NCI-H146 treated with DMSO at 0.1 percent for 48 hours (cell line): Measurements from ENCODE around the gene ACSL6.

Source experiments
- DNase-seq: peaks from one replicate; lab custom pipeline; 2025; ENCODE audit not compliant: unreplicated experiment; lab: John Stamatoyannopoulos, UW

Gene ACSL6

DNA sequence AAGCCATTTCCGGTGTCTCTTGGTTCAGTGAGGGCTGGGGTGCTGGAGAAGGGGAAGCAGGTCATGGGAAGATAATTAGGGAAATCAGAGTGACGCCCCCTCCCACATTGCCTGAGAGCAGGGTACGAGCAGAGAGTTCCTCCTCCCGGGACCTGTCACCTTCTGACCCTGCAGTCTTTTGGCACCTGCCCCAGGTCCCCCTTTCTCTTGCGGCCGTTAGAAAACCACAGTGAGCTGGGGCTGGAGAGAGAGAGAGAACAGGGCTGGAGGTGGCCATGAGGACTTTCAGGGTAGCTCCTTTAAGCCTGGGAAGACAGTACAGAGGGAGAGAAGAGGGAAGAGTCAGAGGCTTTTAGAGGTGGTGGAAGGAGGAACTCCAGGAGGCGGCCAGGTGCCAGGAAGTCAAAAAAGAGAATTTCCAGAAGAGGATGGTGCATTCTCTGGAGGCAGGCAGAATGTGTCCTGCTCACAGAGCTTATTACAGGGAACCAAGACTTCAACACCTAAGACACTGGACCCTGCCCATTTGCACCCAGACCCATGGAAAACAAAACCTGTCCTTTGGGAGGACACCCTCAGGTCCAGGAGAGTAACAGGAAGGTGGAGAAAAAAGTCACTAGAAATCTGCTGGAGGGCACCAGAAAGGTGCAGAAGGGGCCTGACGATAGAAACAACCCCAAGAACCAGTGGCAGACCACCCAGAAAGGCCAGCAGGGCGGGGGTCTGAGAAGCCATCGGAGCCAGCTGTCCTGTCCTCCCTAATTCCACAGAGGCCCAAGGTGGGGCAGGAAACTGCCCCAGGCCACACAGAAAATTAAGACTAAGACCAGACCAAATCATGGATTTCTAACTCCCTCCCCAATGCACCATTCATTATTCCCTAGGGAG, 6.5 kb upstream of the ACSL6 start:
- no peak for DNase-seq

DNA sequence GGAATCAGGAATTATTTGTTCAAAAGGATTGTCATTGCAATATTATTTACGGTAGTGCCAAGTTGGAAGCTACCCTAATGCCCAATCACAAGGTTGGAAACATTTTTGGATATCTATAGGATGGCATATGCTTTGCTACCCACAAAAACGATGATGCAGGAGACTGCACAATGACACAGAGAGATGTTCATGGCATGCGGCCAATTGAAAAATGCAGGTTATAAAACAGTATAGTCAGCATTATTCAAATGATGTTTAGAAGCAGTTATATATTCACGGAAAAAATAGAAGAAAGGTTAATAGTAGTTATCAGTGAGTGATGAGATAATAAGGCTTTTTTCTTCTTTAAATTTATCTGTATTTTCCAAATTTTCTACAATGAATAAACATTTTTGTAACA, 5.9 kb upstream of the ACSL6 start:
- no peak for DNase-seq

DNA sequence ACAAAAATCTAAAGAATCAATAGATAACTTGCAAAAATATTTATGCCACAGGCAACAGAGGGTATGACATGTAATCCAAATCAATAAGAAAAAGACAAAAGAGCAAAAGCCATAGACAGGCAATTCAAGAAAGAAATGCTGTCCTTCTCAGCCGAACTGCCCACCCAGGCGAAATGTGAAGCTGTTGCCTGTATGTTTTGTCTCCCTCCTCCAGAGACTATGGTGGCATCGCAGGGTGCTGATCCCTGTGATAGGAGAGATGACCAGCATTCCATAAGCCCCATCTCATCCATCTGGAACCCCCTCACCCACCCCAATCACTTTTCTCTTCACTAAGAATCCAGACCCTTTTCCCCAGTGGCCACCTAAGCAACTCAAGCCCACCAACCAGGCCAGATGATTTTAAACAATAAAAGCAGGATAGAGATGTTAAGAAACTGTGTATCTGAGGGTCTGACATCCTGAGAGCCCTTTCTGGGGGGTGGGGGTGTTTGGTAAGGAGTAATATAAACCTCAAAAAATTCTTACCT, 5.3 kb upstream of the ACSL6 start:
- DNase-seq, result no peak

DNA sequence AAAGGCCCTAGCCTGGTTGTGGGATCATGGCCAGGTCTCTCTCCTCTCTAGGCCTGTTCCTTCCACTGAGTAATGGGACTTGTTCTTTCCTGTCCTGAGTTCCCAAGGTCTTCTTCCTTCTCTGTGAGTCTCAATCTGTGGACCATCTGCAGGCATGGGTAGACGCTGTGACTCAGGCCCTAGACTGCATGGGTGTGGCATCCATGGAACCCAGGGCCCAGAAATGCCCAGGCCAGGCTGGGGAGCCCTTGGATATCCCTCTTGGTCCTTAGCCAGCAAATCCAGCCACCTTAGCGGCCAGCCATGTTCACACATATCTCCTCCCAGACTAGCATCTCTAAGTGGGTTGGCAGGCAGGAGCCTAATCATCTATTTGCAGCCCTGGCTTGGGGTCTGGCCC, 2.3 kb upstream of the ACSL6 start:
- DNase-seq, result no peak

DNA sequence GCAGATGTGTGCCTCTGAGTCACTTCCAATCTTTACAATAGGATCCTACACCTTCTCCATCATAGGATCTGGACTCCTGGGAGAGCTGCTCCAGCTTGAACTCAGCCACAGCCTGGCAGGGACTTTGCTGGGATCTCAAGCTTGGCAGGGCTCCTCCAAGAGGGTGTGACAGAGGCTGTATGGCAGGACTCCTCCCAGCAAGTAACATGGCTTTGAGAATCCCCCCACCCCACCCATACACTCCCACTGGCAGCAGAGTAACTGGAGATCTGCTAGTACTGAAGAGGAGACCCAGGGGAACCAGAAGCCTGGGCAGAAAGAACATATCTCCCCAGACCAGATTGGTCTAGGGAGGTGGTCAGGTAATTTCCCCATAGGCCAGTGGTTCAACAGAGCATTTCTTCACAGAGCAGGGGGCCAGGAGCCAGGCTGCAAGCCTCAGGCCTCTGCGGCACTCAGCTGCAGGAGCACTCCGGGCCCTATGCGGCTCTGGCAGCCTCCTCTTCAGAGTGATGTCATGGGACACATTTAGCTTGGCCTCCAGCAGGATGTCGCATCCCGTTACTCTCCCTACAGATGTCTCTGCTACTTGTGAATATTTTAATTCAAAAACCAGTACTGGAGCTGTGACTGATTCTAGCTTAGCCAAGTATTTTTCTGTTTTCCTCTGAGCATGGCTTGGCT, 1.7 kb upstream of the ACSL6 start:
- DNase-seq, result no peak

DNA sequence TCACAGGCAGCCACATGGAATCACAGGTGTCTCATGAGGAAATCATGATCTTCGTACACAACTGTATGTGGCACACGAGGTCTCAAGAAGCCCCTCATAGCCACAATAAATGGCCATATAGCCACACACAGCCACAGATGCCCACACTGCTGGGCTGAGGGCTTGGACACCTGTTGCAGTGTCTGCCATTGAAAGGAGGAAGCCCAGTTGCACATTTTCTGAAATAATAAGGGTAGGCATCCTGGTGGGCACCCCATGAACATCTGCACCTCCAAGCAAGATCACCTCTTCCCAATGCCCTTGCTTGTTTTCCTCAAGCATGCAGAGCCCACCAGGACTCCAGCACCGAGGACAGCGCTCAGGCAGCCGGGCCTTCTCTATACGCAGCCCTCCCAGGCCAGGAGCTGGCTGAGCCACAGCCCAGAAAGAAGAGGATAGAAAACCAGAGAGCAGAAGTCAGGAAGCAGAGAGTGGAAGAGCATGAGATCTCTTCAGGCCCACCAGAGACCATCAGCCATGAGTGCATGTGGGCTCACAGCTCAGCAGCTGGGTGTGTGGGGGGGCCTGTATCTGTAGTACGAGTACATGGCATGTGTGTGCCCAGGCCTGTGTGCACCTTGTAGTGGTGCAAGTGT, 1.0 kb upstream of the ACSL6 start:
- DNase-seq, result no peak

DNA sequence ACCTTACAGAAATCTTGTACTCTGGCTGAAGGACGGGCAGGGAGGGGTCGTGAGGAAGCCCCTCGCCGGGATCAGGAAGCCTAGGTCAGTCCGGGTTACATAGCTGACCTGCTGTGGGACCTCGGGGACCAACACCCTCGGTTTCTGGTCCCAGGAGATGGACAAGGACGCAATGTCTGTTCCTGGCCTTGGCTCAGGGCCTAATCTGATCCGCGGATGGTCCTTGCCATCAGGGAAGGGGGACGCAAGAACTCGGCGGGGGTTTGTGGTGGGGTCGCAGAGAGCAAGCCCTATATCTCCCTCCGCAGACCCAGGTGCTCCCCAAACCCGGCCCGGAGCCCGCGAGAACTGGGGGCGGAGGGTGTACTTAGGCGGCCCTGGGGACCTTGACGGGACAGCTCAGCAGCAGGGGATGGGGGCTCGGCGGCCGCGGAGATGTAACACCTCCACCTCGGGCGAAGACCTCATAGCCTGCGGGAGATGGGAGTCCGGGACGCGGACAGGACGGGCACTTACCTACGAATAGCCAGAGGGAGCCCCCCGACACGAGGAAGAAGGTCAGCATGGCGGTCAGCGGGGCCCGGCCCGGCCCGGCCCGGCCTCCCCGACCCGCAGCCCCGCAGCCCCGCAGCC, 353 bp downstream of the ACSL6 start:
- DNase-seq, result no peak

DNA sequence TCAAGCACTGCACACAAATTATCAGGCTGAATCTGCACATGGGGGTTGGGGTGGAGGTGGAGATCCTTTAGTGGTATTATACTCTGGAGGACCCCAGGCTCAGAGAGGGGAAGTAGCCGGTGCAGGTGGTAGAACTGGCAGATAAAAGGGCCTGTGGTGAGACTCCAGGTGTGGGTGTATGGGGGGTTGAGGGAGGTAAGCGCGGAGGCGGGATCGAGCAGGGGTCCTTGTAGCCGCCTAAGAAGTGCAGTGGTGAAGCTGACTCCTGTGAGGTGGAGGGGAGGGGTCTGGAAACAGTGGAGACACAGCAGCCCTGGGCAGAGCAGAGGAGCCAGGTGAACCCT, 841 bp downstream of the ACSL6 start:
- DNase-seq, result no peak

DNA sequence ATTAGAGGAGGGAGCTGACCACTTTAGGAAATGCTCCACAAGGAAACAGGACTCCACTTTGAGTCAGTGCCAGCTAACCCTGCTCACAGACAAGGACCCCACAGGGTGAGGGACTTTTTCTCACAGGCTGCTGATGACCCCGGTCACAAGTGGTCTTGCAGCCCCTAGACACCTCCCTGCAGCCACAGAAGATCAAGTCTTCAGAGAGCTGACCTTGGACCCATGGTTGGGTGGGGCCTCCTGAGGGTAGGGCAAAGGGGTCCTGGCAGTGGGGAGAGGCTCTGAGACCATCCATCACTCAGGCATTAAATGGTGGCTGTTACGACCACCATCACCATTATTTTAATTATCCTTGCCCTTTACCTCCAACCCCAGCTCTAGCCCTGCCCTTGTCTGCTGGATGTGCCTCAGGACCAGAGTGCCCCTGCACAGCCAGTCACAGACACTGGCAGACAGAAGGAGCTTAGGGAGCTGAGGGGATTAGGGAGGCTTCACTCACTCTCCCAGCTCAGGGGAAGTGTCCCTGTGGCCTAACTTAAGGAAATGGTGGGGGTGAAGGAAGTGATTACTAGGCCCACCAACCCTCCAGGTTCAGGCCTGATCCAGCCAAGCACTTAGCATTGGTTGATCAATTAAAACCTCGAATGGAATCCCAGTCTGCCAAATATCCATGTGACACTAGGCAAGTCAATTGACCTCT, 1.6 kb downstream of the ACSL6 start:
- no peak for DNase-seq

DNA sequence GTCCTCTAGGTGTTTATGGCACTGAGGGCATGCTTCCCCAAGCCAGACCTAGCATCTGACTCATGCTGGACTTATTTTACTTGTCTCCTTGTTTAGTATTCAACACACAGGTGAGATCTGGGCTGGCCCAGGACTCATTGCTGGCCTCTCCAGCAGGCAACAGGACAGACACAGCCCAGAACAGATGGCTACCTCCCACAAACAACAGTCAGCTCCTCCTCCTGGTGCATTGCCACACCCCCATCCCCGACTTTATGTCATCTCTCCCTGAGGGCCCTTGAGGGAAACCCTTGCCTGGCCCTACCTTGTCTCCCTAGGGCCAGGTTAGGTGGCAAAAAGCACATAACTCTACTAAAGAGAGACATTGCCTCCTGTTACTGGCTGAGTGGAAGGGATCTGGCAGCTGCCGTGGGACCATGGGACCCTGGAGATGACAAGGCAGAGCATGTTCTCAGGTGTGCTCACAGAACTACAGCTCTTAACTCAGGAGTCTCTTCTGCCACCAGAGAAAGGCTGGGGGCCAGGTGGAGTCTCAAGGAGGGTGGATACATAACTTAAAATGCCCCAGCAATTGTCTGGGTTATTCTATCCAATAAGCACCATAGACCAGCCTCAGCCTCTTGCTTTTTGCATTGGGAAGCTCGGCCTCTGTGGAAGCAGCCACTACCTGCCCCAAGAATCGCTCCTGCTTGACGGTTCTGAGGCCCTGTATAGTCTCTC, 2.3 kb downstream of the ACSL6 start:
- DNase-seq, result no peak

DNA sequence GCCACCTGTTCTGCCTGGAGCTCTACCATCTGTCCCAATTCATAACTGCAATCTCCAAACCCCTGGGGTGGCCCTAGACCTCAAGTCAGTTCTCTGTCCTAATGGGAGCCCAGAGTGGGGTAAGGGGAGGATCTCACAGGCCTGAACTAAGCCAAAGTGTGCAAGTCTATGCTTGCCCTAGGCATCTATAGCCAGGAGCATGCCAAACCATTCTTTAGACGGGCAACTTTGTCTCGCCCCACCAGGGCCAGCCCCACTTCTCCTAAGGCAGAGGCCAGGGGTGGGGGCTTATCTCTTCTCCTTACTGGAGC, 3.3 kb downstream of the ACSL6 start:
- DNase-seq, result no peak

DNA sequence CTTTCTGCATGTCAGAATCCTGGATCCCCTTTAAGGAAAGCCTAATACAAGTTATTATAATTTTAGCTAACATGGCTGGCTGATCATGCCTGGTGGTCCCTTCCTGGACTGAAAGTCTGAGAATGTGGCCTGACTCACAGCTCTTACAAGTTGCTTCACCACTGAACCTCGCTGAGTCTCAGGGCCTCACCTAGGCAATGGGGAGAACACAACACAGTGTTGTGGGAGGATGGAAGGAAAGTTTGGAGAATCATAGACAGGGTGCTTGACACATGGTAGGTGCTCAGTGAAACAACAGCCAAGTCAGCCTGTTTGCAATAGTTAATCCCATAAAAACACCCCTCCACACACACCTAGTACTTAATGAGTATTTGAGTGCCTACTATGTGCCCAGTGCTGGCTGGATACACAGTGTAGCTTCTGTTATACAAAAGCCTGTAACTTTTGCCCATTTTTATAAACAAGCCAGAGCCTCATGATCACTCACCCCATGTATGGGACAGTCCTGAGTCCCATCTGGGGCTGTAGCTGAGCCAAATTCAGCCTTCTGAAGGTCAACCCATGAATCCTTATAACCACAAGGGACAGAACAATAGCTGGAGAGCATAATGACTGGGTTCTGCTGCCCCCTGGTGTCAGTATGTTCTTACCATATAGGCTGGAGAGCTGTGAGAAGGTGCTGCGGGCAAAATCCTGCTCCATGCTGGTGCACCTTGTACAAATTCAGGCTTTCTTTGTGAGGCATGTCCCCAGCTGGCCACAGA, 3.9 kb downstream of the ACSL6 start:
- DNase-seq, result peak; percentile 47

DNA sequence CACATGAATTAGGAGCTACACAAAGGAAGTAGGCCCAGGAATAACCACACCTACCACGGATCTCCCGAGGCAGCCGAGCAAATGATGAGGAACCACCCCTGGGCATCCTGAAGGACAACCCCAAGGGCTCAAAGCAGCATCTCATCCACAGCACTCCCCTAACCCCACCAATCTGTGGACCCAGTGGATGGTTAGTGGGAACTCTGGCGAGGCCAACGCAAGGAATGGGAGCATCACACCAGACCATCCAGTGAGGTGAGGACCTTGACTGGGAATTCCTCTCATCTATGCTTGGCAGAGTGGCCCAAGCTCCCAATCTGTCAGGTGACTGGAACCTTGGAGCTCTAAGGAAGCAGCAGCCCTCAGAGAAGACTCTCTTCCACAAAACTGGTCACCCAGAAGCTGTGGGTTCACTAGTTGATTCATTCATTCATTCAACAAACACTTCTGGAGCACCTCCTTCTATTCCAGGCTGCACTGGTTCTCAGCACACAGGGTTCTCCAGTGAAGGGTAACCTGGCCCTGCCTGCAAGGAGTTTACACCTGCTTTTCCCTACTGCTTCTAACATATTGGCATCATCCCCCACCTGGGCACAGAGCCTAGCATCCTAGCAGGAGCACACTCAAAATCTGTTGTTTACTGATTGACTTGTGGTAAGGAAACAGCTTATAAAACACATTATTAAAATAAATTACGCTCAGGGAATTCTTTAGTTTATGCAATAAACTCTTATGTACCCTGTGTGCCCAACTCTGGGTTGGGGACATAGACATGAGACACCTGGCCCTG, 4.9 kb downstream of the ACSL6 start:
- DNase-seq, result no peak

DNA sequence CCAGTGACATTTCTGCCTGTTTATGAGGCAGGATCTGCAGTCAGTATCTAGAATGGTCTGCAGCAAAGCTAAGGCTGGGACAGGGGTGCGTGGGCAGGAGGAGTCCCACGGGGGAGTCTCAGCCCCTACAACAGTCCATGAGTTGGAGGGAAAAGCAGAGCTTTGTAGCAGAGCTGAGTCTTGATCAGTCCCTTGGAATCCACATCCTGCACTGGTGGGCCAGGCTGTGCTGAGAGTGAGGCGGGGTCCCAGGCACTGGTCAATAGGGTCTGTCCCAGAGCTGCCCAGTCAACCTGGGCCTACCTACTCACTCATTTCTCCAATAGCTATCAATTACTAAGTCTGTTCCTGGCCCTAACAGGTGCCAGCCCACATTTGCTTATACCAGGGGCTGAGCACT, 5.9 kb downstream of the ACSL6 start:
- no peak for DNase-seq

DNA sequence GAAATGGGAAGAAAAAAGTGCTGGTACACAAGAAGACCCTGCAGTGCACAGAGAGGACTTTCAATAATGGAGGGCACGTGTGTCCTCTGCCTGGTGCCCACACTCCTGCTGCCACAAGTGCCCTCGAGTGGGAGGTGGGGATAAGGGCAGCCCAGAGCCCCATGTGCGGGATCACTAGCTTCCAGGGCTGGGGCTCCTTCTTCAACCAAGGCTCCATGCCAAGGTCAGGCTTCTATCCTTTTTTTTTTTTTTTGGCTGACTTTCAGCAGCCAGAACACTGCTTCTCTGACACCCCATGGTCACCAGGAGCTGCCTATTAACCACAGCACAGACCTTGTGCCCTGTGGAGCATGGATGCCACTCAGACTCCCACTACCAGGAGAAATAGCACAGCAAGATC, 7.5 kb downstream of the ACSL6 start:
- no peak for DNase-seq

DNA sequence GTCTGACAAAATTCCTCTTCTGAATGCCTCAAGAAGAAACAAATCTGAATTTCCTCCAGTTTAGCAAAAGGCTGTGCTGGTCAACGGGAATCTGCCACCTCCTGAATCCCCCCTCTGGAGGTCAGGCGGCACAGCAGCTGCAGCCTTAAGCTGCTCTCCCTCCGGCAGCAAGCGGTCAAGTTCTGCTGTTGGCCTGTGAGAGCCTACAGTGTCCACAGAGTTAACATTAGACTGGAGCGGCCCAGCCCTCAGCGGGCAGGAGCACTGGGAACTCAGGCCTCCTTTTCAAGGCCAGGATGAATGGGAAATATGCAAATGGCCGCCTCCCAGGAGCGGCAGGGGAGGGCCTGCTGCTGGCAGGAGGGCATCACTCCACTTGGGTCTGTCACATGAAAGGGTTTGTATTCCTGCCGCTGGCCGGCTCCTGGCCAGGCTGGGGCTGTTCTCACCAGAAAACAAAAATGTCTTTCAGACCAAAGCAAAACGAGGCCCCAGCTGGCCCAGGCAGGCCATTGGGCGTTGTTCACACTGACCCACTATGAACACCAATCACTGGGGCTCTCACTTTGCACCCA, 8.2 kb downstream of the ACSL6 start:
- no peak for DNase-seq

DNA sequence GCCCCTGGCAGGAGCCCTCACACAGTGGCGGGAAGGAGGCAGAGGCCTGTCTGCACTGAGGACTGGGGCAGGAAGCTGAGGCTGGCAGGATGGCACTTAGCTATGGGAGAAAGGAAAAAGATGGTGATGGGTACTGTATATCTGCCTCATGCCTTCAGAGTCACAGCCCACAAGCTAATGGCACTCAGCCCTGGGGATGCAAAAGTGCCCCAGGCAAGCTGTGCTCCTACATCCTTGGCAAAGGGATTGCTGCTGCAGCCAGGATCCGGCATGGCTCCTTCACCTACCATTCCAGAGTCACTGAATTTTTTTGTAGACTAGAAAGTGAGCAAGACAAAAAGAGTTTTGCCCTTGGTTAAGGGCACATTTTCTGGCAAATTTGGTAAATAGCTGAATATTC, 8.7 kb downstream of the ACSL6 start:
- DNase-seq, result no peak
